Right lobe of liver (tissue), 6 donors: Measurements from ENCODE around the gene TNRC18. TPM values are rescaled to one million over a fixed set of nuclear protein-coding genes. Genes with fewer than 3 reads are reported as not detected.
A peak's percentile ranks its signal among the peaks of the same experiment; 100 is the strongest.
"Not testable (repeated sequence)": the region's sequence is repeated elsewhere in the genome, so short reads cannot be mapped to it uniquely, and the experiment has no call there.

ENCODE experiments used
- ATAC-seq, 4 donors: fragments of 200-7000 bp; cut with Tn5 transposase; one replicate each; pipeline ENCODE4 v1.9.1; 2020; ENCODE audit warnings: mild to moderate bottlenecking in 4 of 4, moderate library complexity in 4 of 4
- DNase-seq, 3 donors: peaks; one replicate each; pipeline ENCODE4 v3.0.0-alpha.2; 2020
- H3K27ac ChIP-seq, 3 donors: fragments of 200-600 bp; one replicate each; pipeline ENCODE4 v1.8.0; 2022
- H3K27me3 ChIP-seq, 2 donors: fragments of 200-600 bp; one replicate each; pipeline ENCODE4 v1.8.0; 2022
- H3K36me3 ChIP-seq, 4 donors: fragments of 200-600 bp; sonication (generic) in 1 of 4; one replicate each; pipeline versions ENCODE4 v1.5.1 to v1.8.0; 2017 to 2022; ENCODE audit warnings: control low read depth in 1 of 4
- H3K4me1 ChIP-seq, 4 donors: fragments of 200-600 bp; sonication (generic) in 1 of 4; one replicate each; pipeline versions ENCODE4 v1.5.1 to v1.8.0; 2017 to 2022; ENCODE audit warnings: control low read depth in 1 of 4
- H3K4me3 ChIP-seq, 3 donors: fragments of 200-600 bp; one replicate each; pipeline ENCODE4 v1.8.0; 2022
- H3K9me3 ChIP-seq, 4 donors: fragments of 200-600 bp; sonication (generic) in 1 of 4; one replicate each; pipeline versions ENCODE4 v1.5.1 to v1.8.0; 2017 to 2022; ENCODE audit warnings: control low read depth in 1 of 4
- CTCF ChIP-seq, 4 donors: fragments of 200-600 bp in 3 of 4; fragments of 450-650 bp in 1 of 4; IDR thresholded peaks; one replicate each; pipeline versions ENCODE4 v1.5.1 to v1.8.0; 2016 to 2022; ENCODE audit warnings: antibody characterized with exemption in 4 of 4, mild to moderate bottlenecking in 2 of 4
- POLR2A ChIP-seq: fragments of 450-650 bp; IDR thresholded peaks from one replicate; pipeline ENCODE4 v1.6.1; 2017; ENCODE audit warnings: antibody characterized with exemption, mild to moderate bottlenecking
- WGBS: methylation state at CpG from one replicate; pipeline ENCODE4 v1.1.6; 2018; ENCODE audit warnings: low coverage, low lambda C conversion rate; ENCODE audit not compliant: insufficient coverage; ENCODE audit errors: missing lambda C conversion rate; 5-methylcytosine and 5-hydroxymethylcytosine counted together
- intact Hi-C, 2 donors: fragments of 100-400 bp; cut with DNase I; formaldehyde crosslinking; loops; one replicate each; pipeline versions ENCODE4 v1.11.2 to v1.14.1; 2022
- total RNA-seq, 6 experiments: library from RNA; depleted of rRNA in 2 of 6; stranded (reverse); fragments of >200 nt in 2 of 6; fragmentation: NEBNext Ultra II Directional in 3 of 6; extraction: Animal tissue kit (Norgen Biotek cat#: 25700) in 3 of 6; gene quantifications; one replicate each; pipeline versions ENCODE4 v1.1.0 to v1.2.4, GENCODE V29; 2016 to 2023
- donor health status: DM: no; HTN: yes; CAD: no.
- donor health status: DM: no; HTN: no; CAD: no.
- donor health status: DM: no; HTN: no; CAD: no.
- donor health status: DM: no; HTN: yes; CAD: no.
- donor health status: DM: no; HTN: yes; CAD: no.

TNRC18 gene
- total RNA-seq, 6 experiments from 2014 or later: 27.0 to 36.9 (median 30.5) TPM

DNA sequence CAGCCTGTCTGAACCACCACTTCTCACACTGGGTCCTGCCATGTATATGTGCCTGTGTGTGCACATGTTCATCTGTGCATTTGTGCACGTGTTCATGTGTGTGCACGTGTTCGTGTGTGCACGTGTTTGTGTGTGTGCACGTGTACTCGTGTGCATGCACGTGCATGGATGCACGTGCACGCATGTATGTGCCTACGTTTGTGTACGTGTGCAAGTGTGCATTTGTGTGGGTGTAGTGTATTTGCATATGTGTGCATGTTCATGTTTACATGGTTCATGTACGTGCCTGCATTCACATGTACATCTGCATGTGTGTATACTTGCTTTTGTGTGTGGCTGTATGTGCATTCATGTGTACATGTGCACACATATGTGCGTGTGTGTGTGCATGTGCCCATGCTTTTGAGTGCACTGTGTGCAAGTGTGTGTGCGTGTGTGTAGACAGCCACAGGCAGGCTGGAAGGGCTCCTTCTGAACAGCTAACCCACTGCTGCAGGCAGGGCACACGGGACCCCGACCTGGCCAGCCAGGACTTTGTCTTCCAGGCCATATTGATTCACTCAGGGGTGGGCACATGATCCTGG is 112.7 kb downstream of the TNRC18 start:
- TF ChIP-seq CTCF (IDR thresholded peaks at IDR 0.05): no peak
- TF ChIP-seq POLR2A: no peak
- peaks cover 0 to 48% (median 17%) of the 10 kb centered on the region in 4 donors for H3K36me3 ChIP-seq
- H3K27ac ChIP-seq: no peak overlapping the region
- H3K4me1 ChIP-seq: no peaks in the 10 kb centered on the region
- ATAC-seq (no peak), DNase-seq (no peak)
- intact Hi-C loops: no loop called here
- H3K4me3 ChIP-seq: no peak overlapping the region
- no peaks in the 10 kb centered on the region for H3K9me3 ChIP-seq
- no peaks in the 10 kb centered on the region for H3K27me3 ChIP-seq
- WGBS: 88% methylated on average over 2 of the region's 16 CpGs

GRCh38 chr7:5309146-5309545 is 114.5 kb downstream of the TNRC18 start:
- TF ChIP-seq POLR2A (no peak), CTCF (IDR thresholded peaks at IDR 0.05) (no peak)
- Histone ChIP-seq H3K4me3 (no peak overlapping the region), H3K4me1 (no peaks in the 10 kb centered on the region), H3K36me3 (peaks cover 0 to 33% (median 8%) of the 10 kb centered on the region in 4 donors), H3K9me3 (no peaks in the 10 kb centered on the region), H3K27me3 (no peaks in the 10 kb centered on the region), H3K27ac (no peak overlapping the region)
- ATAC-seq: no peak
- no CpG with 5 or more reads among the region's 25 CpGs for WGBS
- DNase-seq: no peak
- intact Hi-C loops: no loop called here

DNA sequence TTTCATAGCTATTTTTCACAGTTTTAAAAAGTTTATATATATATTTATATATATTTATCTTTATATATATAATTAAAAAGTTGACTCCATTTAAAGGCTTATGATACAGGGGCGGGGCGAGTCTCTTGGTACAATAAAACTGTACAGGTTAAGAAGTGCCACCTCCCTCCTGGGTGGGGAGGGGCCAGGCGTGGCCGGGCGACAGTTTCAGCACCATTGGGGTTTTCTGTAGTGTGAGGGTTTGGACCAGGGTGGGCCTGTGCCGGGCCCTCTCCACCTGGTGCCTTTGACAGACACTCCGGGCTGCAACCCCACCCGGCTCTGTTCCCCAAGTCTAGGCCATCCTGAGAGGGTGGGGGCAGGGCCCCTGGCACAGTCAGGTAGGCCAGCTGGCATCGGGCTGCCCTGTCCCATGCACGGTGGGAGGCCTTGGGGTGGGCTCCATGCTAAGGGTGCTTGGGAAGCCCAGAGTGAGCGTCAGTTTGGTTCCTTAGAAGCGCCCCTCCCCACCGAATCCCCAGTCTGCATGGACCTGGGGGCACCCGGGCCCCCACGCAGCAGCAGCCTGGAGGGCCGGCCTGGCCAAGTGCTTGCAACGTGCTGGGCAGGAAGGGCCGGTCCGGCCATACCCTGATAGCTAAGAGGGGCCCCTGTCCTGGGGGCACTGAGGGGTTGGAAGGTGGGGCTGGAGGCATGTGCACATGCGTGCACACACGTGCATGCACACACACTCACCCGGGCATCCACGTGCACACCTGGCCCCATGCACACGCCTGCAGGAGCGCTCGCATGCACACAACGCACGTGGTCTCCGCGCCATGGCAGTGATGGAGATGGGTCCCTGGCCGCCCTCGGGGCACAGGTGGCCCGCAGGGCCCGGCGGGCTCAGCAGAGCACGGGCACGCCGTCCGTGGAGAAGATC is 116.2 kb downstream of the TNRC18 start:
- ATAC-seq, H3K27ac ChIP-seq, H3K4me3 ChIP-seq, H3K9me3 ChIP-seq, intact Hi-C loops, DNase-seq, H3K4me1 ChIP-seq, H3K27me3 ChIP-seq: not testable (repeated sequence)
- H3K36me3 ChIP-seq: peaks cover 0 to 31% (median 5%) of the 10 kb centered on the region in 4 donors
- 80% methylated on average over 1 of the region's 39 CpGs for WGBS

DNA sequence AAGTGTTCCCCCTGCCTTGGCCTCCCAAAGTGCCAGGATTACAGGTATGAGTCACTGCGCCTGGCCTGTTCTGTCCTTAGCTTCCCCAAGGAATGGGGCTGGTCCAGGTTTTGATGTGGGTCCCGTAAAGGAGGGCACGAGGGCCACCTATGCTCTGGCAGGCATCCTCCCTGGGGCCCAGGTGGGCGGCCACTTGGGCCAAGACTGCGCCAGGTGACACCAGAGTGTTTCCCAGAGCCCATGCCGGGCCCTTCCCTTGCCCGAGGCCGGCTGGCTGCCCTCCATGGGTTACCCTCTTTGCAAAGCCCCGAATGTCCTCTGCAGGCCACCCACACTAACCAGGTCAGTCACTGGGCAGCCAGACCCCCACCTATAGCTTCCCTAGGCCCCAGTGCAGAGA is 118.6 kb downstream of the TNRC18 start:
- not testable (repeated sequence) for H3K27ac ChIP-seq, DNase-seq

GRCh38 chr7:5303591-5304505 is 119.8 kb downstream of the TNRC18 start:
- intact Hi-C loops: no loop called here
- Histone ChIP-seq H3K27me3 (no peaks in the 10 kb centered on the region), H3K27ac (no peak overlapping the region), H3K4me1 (no peaks in the 10 kb centered on the region), H3K9me3 (no peaks in the 10 kb centered on the region), H3K36me3 (peaks cover 0 to 6% (median 0%) of the 10 kb centered on the region in 4 donors), H3K4me3 (no peak overlapping the region)
- WGBS: 36% methylated on average over 1 of the region's 35 CpGs
- TF ChIP-seq POLR2A: no peak
- TF ChIP-seq CTCF (IDR thresholded peaks at IDR 0.05): no peak
- DNase-seq (no peak), ATAC-seq (peak in 1 of 4 donors; percentile 14)

More for the DNA sequence above, 118.6 kb downstream of the TNRC18 start:
- H3K9me3 ChIP-seq, intact Hi-C loops, H3K27me3 ChIP-seq, H3K4me3 ChIP-seq, ATAC-seq, H3K4me1 ChIP-seq: not testable (repeated sequence)
- peaks cover 0 to 12% (median 0%) of the 10 kb centered on the region in 4 donors for H3K36me3 ChIP-seq
- no CpG with 5 or more reads among the region's 9 CpGs for WGBS
